K562 (cell line): ENCODE results near the gene HMX3. TPM values are rescaled to one million over a fixed set of nuclear protein-coding genes. Genes with fewer than 3 reads are reported as not detected.

Experiments
- ZNF609 ChIP-seq: sonication (generic); formaldehyde crosslinking; IDR thresholded peaks from 2 replicates; pipeline ENCODE4 v1.8.1; 2023; ENCODE audit warnings: missing genetic modification reagents, mild to moderate bottlenecking, borderline replicate concordance
- polyA plus RNA-seq, 8 experiments: library from polyadenylated mRNA; depleted of rRNA in 4 of 8; stranded (reverse) in 5 of 8; unstranded in 3 of 8; fragments of >200 nt; fragmentation: Nextera tagmentation in 2 of 8; fragmentation: Illumina TruSeq in 1 of 8; extraction: Ambion mirVana in 2 of 8; extraction: Trizol in 1 of 8; gene quantifications; 2 replicates each; pipeline versions ENCODE4 v1.2.1 to v1.2.3, GENCODE V29; 2011 to 2014; ENCODE audit warnings: inconsistent platforms in 1 of 8, missing spikeins in 1 of 8
- total RNA-seq, 7 experiments: library from RNA; depleted of rRNA in 6 of 7; stranded (reverse); fragments of >200 nt in 6 of 7; fragmentation: Illumina TruSeq in 2 of 7; extraction: Trizol in 2 of 7; gene quantifications; 2 replicates each; pipeline versions ENCODE4 v1.2.1 to v1.2.3, GENCODE V29; 2011 to 2021; ENCODE audit warnings: low replicate concordance in 1 of 7

The HMX3 gene
- total and polyA plus RNA-seq, 9 of the 15 experiments (the other 6 are each of a cell fraction or from before 2014, with no cell fraction given): 0.55 to 43.5 (median 7.4) TPM; not detected in 2

GRCh38 chr10:123129618-123130271 lies 6.0 kb upstream of the HMX3 start (continued):
- no peak for TF ChIP-seq ZNF609 (CRISPR knock-in tag)
